ENCODE data around the gene KISS1R. TPM values are rescaled to one million over a fixed set of nuclear protein-coding genes. Genes with fewer than 3 reads are reported as not detected.
"Not testable (repeated sequence)": the region's sequence is repeated elsewhere in the genome, so short reads cannot be mapped to it uniquely, and the experiment has no call there.

Gene KISS1R
- total RNA-seq, 1 donor from 2014 or later: 0.41 TPM

DNA sequence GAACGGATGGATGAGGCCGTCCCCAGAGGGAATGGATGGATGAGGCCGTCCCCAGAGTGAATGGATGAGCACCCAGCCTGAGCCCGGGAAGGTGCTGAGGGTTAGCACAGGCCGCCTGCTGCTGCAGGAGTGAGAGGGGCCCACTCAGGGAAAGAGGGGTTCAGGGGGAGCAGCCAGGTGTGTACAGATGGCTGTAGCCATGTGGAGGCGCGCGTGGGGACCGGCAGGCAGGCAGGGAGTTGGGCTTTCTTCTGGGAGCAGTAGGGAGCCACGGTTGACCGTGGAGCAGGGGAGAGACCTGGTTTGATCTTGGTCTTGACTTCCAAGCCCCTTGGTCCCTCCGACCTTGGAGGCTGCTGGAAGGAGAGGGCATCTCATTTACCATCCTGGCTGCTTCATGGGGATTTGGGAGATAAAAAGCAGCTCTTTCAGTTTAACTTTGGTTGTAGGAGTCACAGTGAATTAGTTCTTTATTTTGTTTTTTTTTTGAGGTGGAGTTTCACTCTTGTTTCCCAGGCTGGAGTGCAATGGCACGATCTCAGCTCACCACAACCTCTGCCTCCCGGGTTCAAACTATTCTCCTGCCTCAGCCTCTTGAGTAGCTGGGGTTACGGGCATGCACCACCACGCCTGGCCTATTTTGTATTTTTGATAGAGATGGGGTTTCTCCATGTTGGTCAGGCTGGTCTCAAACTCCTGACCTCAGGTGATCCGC, 33.4 kb downstream of the KISS1R start:
- FAIRE-seq (no peak), DNase-seq (ENCODE audit: low spot score in 2 of 2) (no peak)

DNA sequence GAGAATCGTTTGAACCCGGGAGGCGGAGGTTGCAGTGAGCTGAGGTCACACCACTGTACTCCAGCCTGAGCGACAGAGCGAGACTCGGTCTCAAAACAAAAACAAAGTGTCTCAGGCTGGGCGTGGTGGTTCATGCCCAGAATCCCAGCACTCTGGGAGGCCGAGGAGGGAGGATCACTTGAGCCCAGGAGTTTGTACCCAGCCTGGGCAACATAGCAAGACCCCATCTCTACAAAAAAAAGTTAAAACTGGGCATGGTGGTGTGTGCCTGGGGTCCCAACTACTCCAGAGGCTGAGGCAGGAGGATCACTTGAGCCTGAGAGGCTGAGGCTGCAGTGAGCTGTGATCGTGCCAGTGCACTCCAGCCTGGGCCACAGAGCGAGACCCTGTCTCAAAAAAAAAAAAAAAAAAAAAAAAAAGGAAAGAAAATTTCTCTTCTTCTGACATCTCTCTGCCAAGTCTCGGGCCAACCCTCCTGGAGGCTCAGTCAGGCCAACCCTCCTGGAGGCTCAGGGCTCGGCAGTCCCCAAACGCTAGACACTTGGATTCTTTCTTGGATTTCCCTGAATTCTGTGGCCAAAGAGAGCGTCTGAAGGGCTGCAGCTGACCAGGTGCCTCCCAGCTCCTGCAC, 35.0 kb downstream of the KISS1R start:
- DNase-seq (ENCODE audit: low spot score in 2 of 2) (no peak), FAIRE-seq (no peak)

GRCh38 chr19:952680-953444, 35.7 kb downstream of the KISS1R start:
- no peak for FAIRE-seq
- no peak for DNase-seq (ENCODE audit: low spot score in 2 of 2)

- FAIRE-seq: no peak
- no peak for DNase-seq (ENCODE audit: low spot score in 2 of 2)
These were observed 36.5 kb downstream of the KISS1R start for GRCh38 chr19:953445-954271.

GRCh38 chr19:954272-954671, 37.1 kb downstream of the KISS1R start:
- DNase-seq (ENCODE audit: low spot score in 2 of 2): no peak
- no peak for FAIRE-seq

- FAIRE-seq: no peak
These were observed 37.8 kb downstream of the KISS1R start for GRCh38 chr19:954672-955494.

GRCh38 chr19:955803-956765, 39.0 kb downstream of the KISS1R start:
- DNase-seq (ENCODE audit: low spot score in 2 of 2) (no peak), FAIRE-seq (no peak)

More at GRCh38 chr19:954672-955494, 37.8 kb downstream of the KISS1R start:
- DNase-seq (ENCODE audit: low spot score in 2 of 2): no peak

DNA sequence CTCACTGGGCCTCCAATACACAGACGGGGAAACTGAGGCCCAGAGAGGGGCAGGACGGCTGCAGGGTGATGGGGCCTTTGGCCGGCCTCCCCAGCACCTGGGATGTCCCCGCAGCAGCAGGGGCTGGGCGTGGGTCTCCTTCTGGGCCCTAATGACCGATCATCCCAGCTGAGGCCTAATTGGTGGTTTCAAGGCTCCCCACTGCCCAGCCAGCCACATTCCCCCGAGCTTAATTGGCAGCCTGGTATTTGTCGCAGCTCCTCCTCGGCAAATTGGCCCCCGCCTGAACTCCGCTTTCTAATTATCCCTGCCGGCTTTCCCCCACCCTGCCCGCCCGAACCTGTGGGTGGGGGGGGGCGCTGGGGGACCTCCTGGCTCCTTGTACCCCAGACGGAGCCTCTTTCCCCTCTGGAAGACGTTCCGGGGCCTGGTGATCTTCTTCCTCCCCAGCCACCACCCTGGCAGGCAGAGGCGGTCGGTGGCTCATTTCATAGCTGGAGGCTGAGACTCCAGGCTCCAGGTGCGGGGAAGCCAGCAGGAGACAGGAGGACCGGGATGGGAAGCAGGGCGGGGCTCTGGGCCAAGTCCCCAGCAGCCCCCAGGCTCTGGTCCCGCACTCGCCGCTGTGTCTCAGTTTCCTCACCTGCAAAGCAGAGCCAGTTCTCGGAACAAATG, 39.8 kb downstream of the KISS1R start:
- DNase-seq (ENCODE audit: low spot score in 2 of 2): no peak
- no peak for FAIRE-seq

DNA sequence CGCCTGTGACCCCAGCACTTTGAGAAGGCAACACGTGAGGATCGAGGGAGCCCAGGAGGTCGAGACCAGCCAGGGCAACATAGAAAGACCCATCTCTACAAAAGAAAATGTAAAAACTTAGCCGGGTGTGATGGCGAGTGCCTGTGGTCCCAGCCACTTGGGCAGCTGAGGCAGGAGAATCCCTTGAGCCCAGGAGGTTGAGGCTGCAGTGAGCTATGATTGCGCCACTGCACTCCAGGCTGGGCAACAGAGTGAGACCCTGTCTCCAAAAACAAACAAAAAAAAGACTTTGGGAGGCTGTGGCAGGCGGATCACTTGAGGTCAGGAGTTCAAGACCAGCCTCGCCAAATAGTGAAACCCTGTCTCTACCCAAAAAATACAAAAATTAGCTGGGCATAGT, 40.4 kb downstream of the KISS1R start:
- FAIRE-seq; DNase-seq (ENCODE audit: low spot score in 2 of 2): not testable (repeated sequence)

DNA sequence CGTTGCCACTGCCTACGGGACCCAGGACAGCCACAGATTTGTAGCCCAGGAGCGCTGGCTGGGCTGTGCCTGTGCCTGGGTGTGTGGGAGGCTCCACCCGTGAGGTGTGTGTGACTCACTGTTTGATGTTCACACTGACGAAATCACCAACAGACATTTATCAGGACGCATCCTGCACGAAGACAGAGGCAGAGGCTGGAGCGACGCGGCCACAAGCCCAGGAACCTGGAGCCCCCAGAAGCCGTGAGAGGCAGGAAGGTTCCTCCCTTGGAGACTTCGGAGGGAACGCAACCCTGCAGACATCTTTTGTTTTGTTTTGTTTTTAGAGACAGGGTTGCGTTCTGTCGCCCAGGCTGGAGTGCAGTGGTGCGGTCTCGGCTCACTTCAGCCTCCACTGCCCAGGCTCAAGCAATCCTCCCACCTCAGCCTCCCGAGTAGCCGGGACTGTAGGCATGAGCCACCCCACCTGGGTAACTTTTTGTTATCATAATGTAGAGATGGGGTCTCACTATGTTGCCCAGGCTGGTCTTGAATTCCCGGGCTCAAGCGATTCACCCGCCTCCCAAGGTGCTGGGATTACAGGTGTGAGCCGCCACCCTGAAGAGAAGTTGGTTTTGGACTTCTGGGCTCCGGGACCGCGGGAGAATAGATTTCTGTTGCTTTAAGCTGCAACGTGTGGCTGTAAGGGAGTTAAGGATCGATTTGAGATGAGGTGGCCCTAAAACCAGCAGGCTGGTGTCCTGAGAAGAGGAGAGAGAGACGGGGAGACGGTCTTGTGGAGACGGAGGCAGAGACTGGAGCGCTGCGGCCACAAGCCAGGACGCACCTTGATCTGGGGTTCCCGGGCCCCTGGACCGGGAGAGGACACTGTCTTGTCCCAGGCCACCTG, 42.1 kb downstream of the KISS1R start:
- DNase-seq (ENCODE audit: low spot score in 2 of 2): peak in 1 of 2 donors; percentile 69
- no peak for FAIRE-seq

GRCh38 chr19:960020-960419, 42.9 kb downstream of the KISS1R start:
- DNase-seq (ENCODE audit: low spot score in 2 of 2) (no peak), FAIRE-seq (no peak)

DNA sequence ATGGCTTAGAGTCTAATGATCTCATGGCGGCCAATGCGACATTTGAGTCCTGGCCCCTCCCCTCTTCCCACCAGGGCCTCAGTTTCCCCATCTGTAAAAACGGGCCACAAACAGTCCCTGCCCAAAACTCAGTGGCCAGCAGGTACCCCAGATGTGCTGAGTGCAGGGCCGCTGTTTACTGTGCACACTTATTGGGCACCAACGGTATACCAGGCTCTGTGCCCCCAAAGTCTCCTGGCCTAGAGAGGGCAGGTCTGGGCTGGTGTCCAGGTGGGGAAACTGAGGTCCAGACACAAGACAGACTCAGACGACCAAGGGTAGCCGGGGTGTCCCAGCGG, 43.4 kb downstream of the KISS1R start:
- FAIRE-seq (no peak), DNase-seq (ENCODE audit: low spot score in 2 of 2) (no peak)

GRCh38 chr19:961866-962620, 44.9 kb downstream of the KISS1R start:
- DNase-seq (ENCODE audit: low spot score in 2 of 2): no peak
- no peak for FAIRE-seq

DNA sequence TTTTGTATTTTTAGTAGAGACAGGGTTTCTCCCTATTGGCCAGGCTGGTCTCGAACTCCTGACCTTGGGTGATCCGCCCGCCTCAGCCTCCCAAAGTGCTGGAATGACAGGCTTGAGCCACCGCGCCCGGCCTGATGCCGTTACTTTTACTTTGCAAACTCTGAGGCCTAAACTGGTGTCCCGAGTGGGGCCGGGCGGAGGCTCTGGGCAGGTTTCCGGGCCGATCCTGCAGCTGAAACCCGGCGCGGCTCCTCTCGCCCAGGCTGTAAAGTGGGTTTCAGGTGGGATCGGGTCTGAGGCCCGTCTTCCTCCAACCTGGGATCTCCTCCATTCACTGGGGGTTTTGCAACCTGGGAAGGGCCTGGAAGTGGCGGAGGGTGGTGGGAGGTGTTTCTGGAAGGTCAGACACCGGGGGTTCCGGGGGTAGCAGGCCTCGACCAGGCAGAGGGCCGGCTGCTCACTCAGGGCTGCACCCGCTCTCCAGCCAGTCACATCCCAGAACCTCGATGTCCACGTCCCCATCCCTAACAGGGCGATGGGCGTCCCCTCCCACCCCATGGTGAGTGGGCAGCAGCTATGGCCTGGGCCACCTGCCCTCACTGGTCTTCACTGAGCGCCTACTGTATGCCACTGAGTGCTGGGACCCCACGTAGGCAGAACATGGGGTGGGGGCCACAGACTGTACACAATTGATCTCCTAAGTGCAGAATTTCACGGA, 45.7 kb downstream of the KISS1R start:
- no peak for FAIRE-seq
- DNase-seq (ENCODE audit: low spot score in 2 of 2): no peak

DNA sequence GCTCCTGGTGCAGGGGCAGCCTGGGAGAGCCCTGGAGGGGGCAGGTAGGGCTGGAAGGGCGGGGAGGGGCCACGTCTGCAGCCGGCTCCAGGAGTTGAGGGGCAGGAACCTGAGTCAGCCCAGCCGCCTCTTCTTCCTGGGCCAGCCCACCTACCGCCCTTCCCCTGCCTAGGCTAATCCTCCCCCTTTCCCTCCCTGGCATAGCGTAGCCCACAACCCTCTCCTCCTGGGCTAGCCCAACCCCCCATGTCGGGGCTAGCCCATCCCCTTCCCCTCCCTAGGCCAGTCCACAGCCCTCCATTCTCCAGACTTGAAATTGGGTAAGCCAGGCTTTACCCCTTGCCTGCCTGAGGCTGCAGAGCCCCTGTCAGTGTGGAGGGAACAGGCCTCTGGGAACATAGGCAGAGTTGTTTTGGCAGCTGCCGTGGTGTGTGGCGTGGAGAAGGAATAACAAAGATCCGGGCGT, 46.4 kb downstream of the KISS1R start:
- FAIRE-seq (no peak), DNase-seq (ENCODE audit: low spot score in 2 of 2) (no peak)

- FAIRE-seq (no peak), DNase-seq (ENCODE audit: low spot score in 2 of 2) (no peak)
These were observed 47.0 kb downstream of the KISS1R start for GRCh38 chr19:964116-964520.

Data from frontal cortex (tissue), 4 donors.